Measurements from ENCODE around the gene OR2AE1. TPM values are rescaled to one million over a fixed set of nuclear protein-coding genes. Genes with fewer than 3 reads are reported as not detected.

Gene OR2AE1
- total RNA-seq, 3 donors from 2014 or later, result 0.47 TPM; not detected in 2

GRCh38 chr7:99918959-99919813 is 42.4 kb upstream of the OR2AE1 start, which contains the start of gene TRIM4:
Gene TRIM4, minus strand, starts transcription at chr7:99919530. Its CDS starts 129 bp downstream, at chr7:99919401.
- no peak for TF ChIP-seq CTCF (IDR thresholded peaks at IDR 0.05)
- DNase-seq (peak; percentile 91 to 95 (median 93)), ATAC-seq (peak; percentile 99)
- intact Hi-C loops (cut with DNase I, micrococcal nuclease), result no loop called here
- Histone ChIP-seq H3K4me3 (peak within 1 kb of the TSS; percentile 88), H3K36me3 (ENCODE audit: low read depth) (no peaks in the 10 kb centered on the region), H3K9me3 (no peaks in the 10 kb centered on the region), H3K4me1 (ENCODE audit: low read depth) (peaks cover 25% of the 10 kb centered on the region)

- no peaks in the 10 kb centered on the region for H3K4me1 ChIP-seq (ENCODE audit: low read depth)
- H3K4me3 ChIP-seq, result no peak overlapping the region
- no peak for ATAC-seq
- H3K9me3 ChIP-seq, result no peaks in the 10 kb centered on the region
- intact Hi-C loops (cut with DNase I, micrococcal nuclease), result no loop called here
- H3K36me3 ChIP-seq (ENCODE audit: low read depth), result peaks cover 6% of the 10 kb centered on the region
- no peak for DNase-seq
- TF ChIP-seq CTCF (IDR thresholded peaks at IDR 0.05), result no peak
Measured at GRCh38 chr7:99910976-99911375, 34.1 kb upstream of the OR2AE1 start.

GRCh38 chr7:99901581-99901980 is 24.7 kb upstream of the OR2AE1 start:
- H3K9me3 ChIP-seq, result no peaks in the 10 kb centered on the region
- DNase-seq (no peak), ATAC-seq (no peak)
- intact Hi-C loops (cut with DNase I, micrococcal nuclease), result no loop called here
- TF ChIP-seq CTCF (IDR thresholded peaks at IDR 0.05), result no peak
- peaks cover 10% of the 10 kb centered on the region for H3K36me3 ChIP-seq (ENCODE audit: low read depth)
- H3K4me1 ChIP-seq (ENCODE audit: low read depth), result no peaks in the 10 kb centered on the region
- H3K4me3 ChIP-seq, result no peak overlapping the region

- TF ChIP-seq CTCF (IDR thresholded peaks at IDR 0.05), result no peak
- intact Hi-C loops (cut with DNase I, micrococcal nuclease), result no loop called here
- ATAC-seq (no peak), DNase-seq (no peak)
- peaks cover 10% of the 10 kb centered on the region for H3K36me3 ChIP-seq (ENCODE audit: low read depth)
- no peaks in the 10 kb centered on the region for H3K9me3 ChIP-seq
- no peaks in the 10 kb centered on the region for H3K4me1 ChIP-seq (ENCODE audit: low read depth)
- no peak overlapping the region for H3K4me3 ChIP-seq
Measured at GRCh38 chr7:99899830-99900519, 23.1 kb upstream of the OR2AE1 start.

GRCh38 chr7:99898836-99899235 is 22.0 kb upstream of the OR2AE1 start:
- no peaks in the 10 kb centered on the region for H3K4me1 ChIP-seq (ENCODE audit: low read depth)
- H3K4me3 ChIP-seq, result no peak overlapping the region
- H3K36me3 ChIP-seq (ENCODE audit: low read depth), result peaks cover 10% of the 10 kb centered on the region
- no peak for TF ChIP-seq CTCF (IDR thresholded peaks at IDR 0.05)
- DNase-seq (no peak), ATAC-seq (no peak)
- no peaks in the 10 kb centered on the region for H3K9me3 ChIP-seq
- intact Hi-C loops (cut with DNase I, micrococcal nuclease), result no loop called here
